Activated T-helper 1 cell treated with Interleukin-2 at 50 U/mL for 16 hours (primary cell): Measurements from ENCODE around the gene ZC3H12C.

Experiments used
- DNase-seq: peaks from one replicate; pipeline ENCODE4 v3.0.0-alpha.2; 2020; ENCODE audit warnings: low read depth

Gene ZC3H12C

DNA sequence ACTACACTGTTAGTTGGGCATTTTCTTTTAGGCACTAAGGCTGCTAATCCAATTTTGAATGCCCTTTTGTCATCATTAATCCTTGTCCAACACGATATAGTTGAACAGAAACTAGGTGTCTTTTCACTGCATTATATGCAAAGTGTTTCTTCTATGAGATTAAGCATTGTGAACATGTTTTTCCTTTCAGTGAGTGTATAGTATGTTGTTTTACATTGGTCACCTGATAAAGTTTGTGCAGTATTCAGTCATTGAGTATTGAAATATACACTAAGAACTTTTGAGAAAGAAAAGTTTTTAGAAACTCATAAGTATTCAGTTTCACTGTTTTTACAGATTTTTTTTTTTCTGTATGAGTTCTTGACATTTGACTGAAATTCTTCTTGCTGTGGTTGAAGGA is 59.0 kb downstream of the ZC3H12C start:
- no peak for DNase-seq

GRCh38 chr11:110153474-110153873 is 60.3 kb downstream of the ZC3H12C start:
- DNase-seq: no peak

GRCh38 chr11:110156503-110156902 is 63.3 kb downstream of the ZC3H12C start:
- no peak for DNase-seq

- DNase-seq: no peak
These were observed 65.4 kb downstream of the ZC3H12C start for GRCh38 chr11:110158317-110159200.

- no peak for DNase-seq
These were observed 66.3 kb downstream of the ZC3H12C start for GRCh38 chr11:110159476-110159875.

- no peak for DNase-seq
These were observed 66.8 kb downstream of the ZC3H12C start for GRCh38 chr11:110160016-110160415.

DNA sequence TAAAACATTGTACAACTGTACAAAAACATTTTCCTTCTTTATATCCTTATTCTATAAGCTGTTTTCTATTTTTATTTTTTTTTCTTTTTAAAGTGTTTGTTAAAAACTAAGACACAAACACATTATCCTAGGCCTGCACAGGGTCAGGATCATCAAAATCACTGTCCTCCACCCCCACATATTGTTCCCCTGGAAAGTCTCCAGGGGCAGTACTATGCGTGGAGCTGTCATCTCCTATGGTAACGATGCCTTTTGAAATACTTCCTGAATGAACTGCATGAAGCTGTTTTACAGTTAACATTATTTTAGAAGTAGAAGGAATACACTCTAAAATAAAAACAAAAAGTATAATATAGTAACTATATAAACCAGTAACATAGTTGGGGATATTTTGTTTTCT is 67.2 kb downstream of the ZC3H12C start:
- DNase-seq: no peak

DNA sequence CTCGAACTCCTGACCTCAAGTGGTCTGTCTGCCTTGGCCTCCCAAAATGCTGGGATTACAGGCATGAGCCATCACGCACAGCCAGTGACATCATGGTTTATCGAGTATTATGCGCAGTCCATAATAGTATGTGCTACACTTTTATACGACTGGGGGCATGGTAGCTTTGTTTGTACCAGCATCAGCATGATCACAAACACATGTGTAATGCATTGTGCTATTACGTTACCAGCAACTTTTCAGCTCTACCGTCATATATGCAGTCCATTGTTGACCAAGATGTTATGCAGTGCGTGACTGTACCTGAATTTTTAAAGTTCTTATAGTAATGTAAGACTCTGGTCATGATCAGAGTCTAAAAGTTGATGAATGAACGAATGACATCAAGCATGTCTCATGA is 67.9 kb downstream of the ZC3H12C start:
- no peak for DNase-seq

DNA sequence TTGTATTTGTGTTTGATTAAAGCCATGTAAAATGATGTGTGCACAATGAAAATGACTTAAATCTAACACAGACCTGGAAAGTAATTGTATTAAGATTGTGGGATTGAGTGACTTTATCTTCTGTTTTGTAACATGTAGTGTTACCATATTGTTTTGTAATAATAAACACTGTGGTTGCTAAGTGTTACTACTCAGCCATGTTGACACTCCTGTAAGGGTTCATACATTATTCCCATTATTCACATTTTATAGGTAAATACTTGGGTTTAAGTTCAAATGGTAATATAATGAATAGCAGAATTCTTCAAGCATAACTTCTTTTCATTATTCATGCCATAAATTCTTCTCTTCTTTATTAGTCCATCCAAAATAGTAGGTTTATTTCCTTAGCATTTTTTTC is 69.0 kb downstream of the ZC3H12C start:
- DNase-seq: no peak

DNA sequence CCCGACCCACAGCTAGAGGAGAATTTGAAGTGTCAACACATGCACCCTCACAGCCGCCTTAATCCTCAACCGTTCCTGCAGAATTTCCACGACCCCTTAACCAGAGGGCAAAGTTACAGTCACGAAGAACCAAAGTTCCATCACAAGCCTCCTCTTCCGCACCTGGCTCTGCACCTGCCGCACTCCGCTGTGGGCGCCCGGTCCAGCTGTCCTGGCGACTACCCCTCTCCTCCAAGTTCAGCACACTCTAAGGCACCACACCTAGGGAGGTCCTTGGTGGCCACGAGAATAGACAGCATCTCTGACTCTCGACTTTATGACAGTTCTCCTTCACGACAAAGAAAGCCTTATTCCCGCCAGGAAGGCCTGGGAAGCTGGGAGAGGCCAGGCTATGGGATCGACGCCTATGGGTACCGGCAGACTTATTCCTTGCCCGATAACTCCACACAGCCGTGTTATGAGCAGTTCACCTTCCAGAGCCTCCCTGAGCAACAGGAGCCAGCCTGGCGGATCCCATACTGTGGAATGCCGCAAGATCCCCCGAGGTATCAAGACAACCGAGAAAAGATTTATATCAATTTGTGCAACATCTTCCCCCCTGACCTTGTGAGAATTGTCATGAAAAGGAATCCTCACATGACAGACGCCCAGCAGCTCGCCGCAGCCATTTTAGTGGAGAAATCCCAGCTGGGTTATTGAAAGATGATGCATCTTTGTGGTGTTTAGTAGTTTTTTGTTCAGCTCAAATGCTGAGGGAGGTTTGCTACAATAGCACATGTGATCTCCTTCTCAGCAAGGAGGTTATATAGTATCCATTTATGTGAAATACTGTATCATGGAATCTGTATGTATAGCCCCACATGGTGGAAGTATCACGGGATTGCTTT is 72.1 kb downstream of the ZC3H12C start:
- DNase-seq: no peak

- no peak for DNase-seq
These were observed 75.0 kb downstream of the ZC3H12C start for GRCh38 chr11:110168033-110168803.

DNA sequence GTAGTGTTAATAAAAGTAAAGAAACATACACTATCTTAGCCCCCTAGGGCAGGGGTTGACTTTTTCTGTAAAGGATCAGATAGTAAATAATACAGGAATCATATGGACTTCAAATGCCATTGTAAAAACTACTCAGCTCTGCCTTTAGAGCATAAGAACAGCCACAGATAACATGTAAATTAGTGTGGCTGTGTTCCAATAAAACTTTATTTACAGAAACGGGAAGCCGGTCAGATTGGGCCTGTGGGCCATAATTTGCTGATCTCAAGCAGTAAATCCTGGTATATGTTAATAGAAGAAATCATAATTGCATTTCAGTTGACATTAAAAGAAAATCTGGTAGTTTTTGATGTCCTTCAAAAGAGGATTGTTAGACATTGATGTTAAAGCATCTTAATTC is 76.5 kb downstream of the ZC3H12C start:
- no peak for DNase-seq

DNA sequence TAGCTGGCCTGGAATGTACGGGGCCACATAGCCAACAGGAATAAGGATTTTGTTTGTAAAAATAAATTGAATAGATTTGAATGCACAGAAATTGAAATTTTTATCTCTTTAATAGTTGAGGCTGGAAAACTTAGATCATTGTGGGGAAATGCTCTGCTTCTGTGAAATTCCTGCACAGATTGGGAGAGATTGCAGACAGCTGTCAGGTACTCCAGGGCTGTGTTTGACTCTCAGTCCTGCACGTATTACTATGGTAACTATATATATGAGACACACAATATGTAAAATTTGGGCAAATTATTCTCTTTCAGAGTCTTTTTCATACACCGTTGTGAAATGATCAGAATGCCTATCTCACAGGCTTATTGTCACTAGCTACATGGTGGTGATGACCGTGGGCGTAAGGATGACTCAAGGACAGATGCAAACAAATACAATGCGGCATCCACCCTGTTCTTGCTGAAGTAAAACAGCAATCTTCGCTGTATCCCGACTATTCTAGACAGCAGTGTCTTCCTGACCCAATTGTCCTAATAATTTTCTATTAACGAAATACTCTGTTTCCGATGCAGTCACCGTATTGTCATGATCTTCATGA is 79.4 kb downstream of the ZC3H12C start:
- DNase-seq: no peak

DNA sequence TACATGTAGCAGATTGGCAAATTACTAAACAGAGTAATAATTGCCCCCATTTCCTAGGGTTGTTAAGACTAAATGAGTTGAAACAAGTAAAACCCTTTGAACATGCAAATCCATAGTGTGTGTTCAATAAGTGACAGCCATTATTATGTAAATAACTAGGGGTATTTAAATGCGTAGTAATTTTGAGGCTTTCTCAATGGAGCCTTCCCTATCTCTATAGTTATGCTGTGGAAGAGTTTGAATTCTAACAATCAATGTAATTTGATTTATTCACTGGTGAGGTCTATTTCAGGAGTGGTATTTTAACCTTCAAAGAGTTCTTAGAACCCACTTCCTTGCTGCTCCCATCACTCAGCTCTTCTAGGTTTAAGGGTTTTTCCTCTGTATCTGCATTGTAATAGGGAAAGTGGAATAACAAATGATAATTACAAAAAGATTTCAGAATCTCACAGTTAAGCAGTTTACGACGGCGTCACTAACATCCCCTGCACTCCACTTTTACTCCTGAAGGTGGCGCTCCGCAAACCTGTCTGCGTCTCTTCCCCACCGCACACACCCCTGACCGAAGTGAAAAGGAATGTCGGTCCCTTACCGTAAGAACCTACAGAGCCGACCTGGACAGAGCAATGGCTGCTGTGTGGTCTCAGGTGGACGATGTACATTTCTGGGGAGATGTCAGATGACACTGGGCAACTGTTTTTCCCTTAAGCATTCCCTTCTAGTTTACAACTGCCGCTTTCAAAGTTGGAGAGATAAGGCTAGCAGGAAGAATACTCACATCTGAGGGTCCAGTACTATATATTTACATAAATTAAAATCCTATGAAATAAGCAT is 80.8 kb downstream of the ZC3H12C start:
- peak; percentile 33 for DNase-seq

GRCh38 chr11:110174645-110175310 is 81.6 kb downstream of the ZC3H12C start:
- no peak for DNase-seq

- no peak for DNase-seq
These were observed 83.3 kb downstream of the ZC3H12C start for GRCh38 chr11:110176366-110177085.

DNA sequence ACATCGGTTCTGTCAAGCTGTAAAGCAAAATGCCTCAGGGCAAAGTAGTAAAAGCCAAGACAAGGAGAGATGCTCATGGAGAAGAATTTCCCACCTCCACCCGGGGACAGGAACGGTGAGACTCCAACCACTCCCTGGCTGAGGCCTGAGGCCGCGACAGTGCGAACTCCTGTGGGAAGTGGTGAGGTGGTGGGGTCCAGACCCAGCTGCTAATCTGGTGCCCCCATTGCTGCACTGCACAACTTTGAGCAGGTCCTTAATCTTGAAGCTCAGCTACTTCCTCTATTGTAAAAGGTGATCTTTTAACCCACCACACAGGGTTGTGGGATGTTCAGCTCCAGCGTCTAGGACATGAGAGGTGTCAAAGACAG is 83.9 kb downstream of the ZC3H12C start:
- DNase-seq: no peak

DNA sequence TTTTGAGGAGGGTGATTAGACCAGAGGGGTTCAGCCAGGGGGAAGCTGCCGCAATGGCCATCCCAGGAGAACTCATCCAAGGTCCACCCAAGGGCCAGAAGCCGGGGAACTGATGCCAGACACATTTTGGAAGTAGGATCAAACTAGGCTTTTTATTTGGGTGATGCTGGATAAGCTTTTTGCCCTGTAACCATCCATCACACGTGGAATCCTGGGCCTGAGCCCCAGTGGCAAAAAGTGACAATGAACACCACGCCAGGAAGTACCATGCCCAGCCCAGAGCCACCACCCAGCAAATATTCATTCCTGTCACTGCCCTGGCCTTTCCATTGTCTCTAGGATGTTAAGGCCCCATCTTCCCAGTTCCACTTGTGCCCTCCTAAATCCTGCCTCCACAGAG is 85.9 kb downstream of the ZC3H12C start:
- DNase-seq: no peak

DNA sequence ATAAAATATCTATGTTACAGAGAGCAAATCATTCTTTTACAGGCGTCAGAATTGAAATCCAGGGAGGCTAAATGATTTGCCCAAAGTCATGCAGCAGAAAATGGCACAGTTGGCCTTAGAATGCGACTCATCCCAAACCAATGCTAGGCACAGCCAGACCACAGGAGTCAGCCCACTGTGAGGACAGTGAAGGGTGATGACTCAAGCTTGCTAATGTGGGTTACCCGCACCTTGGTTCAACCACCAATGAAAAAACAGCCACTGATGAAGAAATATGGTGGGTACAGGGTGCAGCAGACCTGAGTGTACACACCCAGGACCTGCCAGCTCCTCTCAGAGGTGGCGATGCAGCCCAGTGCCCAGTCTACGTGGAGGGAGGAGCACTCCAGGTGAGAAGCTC is 89.7 kb downstream of the ZC3H12C start:
- no peak for DNase-seq

DNA sequence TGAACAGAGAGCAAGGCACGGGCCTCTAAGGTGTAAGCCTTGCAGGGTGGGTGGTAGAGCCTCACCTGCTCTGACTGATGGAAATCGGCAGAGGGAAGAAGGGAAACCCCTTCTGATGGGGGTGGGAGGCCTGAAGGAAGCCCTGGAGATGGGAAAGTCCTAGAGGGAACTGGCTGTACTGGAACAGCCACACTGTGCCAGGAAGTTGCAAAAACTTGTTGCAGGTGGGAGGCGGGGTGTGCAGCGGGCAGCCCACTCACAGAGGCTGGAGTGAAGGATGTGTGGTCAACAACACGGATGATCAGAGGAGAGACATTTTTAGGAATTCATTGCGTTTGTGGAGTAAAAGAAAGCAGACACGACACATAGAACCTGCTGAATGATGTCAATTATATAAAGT is 91.3 kb downstream of the ZC3H12C start:
- no peak for DNase-seq
